Measurements from ENCODE around the gene HABP2.

GRCh38 chr10:113604572-113604971 lies 51.7 kb downstream of the HABP2 start:
- TF ChIP-seq ZBTB21 (CRISPR knock-in tag; IDR thresholded peaks at IDR 0.05; ENCODE audit: borderline replicate concordance), result no peak
- no peak for TF ChIP-seq MAX (CRISPR knock-in tag; IDR thresholded peaks at IDR 0.05)
- no peak for TF ChIP-seq CTCF (IDR thresholded peaks at IDR 0.05)
- TF ChIP-seq ATF3 (CRISPR knock-in tag; conservative IDR thresholded peaks at IDR 0.05), result no peak
- no peak for TF ChIP-seq NR1H2 (CRISPR knock-in tag; IDR thresholded peaks at IDR 0.05)
- TF ChIP-seq STAT6 (CRISPR knock-in tag; conservative IDR thresholded peaks at IDR 0.05; ENCODE audit: low read depth), result no peak
- no peak for TF ChIP-seq CREM (CRISPR knock-in tag; IDR thresholded peaks at IDR 0.05)
- TF ChIP-seq SMAD3 (CRISPR knock-in tag; IDR thresholded peaks at IDR 0.05; ENCODE audit: borderline replicate concordance), result no peak
- TF ChIP-seq ATF6 (CRISPR knock-in tag; IDR thresholded peaks at IDR 0.05), result no peak
- TF ChIP-seq ZNF263 (CRISPR knock-in tag; IDR thresholded peaks at IDR 0.05; ENCODE audit: low read depth), result no peak
- TF ChIP-seq FOXP4 (CRISPR knock-in tag; IDR thresholded peaks at IDR 0.05), result no peak
- TF ChIP-seq FOXJ3 (CRISPR knock-in tag; IDR thresholded peaks at IDR 0.05; ENCODE audit: borderline replicate concordance), result no peak
- TF ChIP-seq SP1 (CRISPR knock-in tag; conservative IDR thresholded peaks at IDR 0.05), result no peak
- no peak for TF ChIP-seq ZNF512 (CRISPR knock-in tag; IDR thresholded peaks at IDR 0.05; ENCODE audit: borderline replicate concordance)

Data from WTC11 (cell line).